GF-D8 (cell line): ENCODE data around the gene PCNT.

Source experiments
- DNase-seq: peaks from one replicate; lab custom pipeline; 2025; lab: John Stamatoyannopoulos, UW

PCNT gene

GRCh38 chr21:46334351-46335140 is 10.6 kb downstream of the PCNT start:
- no peak for DNase-seq

- DNase-seq: no peak
Measured at GRCh38 chr21:46336603-46337002, 12.6 kb downstream of the PCNT start.

- no peak for DNase-seq
Measured at GRCh38 chr21:46340998-46341397, 17.0 kb downstream of the PCNT start.

DNA sequence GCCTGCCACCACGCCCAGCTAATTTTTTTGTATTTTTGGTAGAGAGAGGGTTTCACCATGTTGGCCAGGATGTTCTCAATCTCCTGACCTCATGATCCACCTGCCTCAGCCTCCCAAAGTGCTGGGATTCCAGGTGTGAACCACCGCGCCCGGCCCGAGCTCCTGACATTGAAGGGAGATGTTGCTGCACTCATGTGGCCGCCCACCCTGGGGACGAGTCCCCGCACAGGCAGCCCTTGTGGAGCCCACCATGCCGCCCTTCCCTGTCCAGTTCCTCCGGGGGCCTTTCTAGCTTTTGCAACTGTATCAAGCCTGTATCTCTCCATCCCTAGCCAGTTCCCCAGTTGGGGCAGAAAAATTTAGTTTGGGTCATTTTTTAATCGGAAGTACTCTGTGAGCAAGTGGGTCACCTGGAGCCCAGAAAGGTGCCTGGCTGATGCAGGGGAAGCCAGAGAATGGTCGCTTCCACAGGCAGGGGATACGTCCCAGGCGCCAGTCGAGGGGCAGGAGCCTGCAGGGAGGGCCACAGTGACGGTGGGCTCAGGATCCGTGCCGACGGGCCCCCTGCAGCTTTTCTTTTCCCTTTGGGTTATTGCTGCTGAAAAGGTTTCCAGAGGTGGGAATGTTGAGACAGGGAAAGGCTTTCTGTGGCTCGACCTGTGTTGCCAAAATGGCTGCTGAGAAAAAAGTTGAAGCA is 20.4 kb downstream of the PCNT start:
- no peak for DNase-seq

GRCh38 chr21:46345861-46346260 is 21.9 kb downstream of the PCNT start:
- DNase-seq: no peak

DNA sequence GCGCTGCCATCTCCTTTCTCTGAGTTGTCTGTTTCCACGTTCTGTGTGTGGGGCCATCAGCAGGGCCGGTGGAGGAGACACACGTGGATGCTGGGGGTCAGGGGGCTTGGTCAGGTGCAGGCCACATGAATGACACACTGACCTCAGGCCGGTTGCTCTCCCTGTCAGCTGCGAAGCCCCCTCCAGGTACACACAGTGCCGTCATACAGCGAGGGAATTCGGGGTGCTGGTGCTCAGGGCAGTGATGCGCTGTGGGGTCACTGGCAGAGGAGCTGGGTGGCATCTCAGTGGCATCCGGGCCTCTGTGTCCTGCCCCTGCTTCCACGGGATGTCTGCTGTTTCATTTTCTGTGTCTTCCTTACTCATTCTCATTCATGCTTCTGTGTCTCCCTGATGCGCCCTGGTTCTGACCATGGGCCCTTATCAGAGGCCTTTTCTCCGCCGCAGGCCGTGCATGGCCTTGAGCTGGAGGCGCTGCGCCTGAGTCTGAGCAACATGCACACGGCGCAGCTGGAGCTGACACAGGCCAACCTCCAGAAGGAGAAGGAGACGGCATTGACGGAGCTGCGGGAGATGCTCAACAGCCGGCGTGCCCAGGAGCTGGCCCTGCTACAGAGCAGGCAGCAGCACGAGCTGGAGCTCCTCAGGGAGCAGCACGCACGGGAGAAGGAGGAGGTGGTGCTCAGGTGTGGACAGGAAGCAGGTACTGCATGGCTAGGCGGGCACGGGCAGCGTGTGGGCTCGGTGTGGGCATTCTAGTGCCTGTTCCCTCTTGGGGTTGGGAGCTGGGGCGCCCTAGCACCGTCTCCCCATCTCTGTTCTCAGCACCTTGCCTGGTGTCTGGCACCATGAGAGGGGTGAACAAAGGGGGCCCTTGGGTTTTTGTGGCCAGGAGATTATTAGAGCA is 22.6 kb downstream of the PCNT start:
- no peak for DNase-seq

DNA sequence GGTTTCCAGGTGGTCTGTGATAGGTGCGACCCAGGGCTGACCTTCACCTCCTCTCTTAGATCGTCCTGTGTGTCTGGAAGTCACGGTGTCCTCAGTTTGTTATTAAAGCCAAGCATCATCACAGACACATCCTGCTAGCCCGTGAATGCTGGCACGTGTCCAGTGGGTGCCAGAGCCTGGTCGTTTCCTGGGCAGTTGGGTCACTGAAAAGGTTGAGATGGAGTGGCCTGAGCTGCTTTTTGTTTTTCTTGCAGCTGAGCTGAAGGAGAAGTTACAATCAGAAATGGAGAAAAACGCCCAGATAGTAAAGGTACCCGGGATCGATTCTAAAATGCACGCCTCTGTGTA is 23.2 kb downstream of the PCNT start:
- DNase-seq: no peak

- DNase-seq: no peak
Measured at GRCh38 chr21:46347791-46348381, 23.9 kb downstream of the PCNT start.

- DNase-seq: no peak
Measured at GRCh38 chr21:46349134-46349760, 25.3 kb downstream of the PCNT start.

- DNase-seq: no peak
Measured at GRCh38 chr21:46350571-46350970, 26.6 kb downstream of the PCNT start.

DNA sequence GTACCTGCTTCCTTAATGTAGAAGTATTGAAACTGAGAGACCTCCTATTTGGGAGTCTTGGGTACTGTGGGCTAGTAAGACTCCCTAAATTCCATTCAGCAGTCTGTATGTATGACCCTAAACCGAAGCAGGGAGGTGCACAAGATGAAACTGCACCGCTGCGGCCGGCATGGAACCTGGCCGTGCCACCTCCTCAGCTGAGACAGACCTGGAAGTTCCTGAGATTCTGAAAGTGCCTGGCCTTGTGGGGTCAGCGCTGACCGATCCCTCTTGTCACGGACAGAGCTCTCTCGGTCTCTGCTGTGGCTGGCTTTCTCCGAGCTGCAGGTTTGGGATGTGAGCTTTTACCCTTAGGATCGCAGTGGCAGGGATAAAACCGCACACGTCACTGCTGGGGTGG is 27.0 kb downstream of the PCNT start:
- DNase-seq: no peak

GRCh38 chr21:46351476-46352163 is 27.7 kb downstream of the PCNT start:
- no peak for DNase-seq

GRCh38 chr21:46352164-46352515 is 28.2 kb downstream of the PCNT start:
- DNase-seq: no peak

DNA sequence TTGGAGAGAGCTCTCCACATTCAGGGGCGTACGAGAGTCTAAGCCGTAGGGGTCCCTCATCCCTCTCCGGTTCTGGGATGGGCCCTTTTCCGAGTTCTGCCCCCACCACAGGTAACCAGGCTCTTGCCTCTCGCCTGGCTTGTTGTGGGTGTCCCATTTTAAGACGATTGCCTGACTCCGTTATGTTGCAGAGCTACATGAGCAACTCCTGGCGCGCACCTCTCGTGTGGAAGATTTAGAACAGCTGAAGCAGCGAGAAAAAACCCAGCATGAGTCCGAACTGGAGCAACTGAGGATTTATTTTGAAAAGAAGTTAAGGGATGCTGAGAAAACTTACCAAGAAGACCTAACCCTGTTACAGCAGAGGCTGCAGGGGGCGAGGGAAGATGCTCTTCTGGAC is 29.0 kb downstream of the PCNT start:
- no peak for DNase-seq

- DNase-seq: no peak
Measured at GRCh38 chr21:46354046-46354445, 30.1 kb downstream of the PCNT start.

DNA sequence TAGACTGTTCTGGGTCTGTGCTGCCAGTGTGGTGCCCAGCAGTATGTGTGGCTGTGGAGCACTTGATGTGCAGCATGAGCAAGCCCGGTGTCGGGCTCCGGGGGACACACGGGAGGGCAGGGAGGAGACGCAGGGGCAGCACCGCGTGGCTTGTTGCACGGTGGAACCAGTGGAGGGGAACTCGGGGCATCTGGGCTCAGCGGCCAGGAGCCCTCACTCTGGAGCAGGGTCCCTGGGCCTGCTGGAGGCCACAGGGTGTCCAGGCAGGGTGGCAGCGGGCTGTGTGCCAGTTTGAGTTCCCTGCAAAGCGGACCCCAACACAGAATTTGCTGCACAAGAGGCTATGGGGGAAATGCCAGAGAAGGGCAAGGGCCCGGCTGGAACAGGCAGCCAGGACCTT is 30.6 kb downstream of the PCNT start:
- DNase-seq: no peak

DNA sequence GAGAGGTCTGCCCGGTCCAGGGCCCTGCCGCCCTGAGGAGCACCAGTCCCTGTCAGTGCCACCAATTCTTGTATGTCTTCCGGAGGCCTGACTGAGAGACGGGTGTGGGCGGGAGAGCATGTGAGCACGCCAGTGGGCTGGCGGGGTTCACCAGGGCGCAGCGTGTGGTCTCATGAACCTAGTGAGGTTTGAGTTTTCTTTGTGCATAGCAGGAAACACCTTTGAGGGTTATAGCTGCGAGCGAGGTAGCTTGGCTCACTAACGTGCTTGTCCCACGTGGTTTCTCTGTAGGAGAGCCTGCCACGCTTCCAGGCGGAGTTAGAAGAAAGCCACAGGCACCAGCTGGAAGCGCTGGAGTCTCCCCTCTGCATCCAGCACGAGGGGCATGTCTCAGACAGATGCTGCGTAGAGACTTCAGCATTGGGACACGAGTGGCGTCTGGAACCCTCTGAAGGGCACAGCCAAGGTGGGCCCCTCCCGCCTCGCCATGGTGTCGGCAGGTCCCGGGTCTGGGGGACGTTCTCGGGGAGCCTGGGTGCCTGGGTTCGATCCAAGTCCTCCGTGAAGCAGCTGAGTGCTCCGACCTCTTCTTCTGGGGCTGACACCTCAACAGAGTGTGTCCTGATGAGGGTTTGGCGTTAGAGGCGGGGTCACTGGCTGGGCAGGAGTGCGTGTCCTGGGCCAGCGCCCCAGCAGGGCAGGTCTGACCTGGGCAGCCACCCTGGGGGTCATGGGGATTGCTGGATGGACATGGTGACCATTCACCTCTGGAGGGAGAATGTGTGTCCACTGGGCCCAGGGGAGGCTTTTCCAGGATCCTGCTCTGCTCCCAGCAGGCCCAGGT is 31.4 kb downstream of the PCNT start:
- DNase-seq: no peak

GRCh38 chr21:46356005-46356338 is 32.0 kb downstream of the PCNT start:
- DNase-seq: no peak

GRCh38 chr21:46356494-46357334 is 32.8 kb downstream of the PCNT start:
- no peak for DNase-seq

GRCh38 chr21:46357335-46357604 is 33.3 kb downstream of the PCNT start:
- no peak for DNase-seq
